B cell (primary cell): ENCODE results near the gene RNF130. TPM values are rescaled to one million over a fixed set of nuclear protein-coding genes. Genes with fewer than 3 reads are reported as not detected.

Experiments used
- ATAC-seq: fragments of 200-7000 bp; cut with Tn5 transposase; one replicate; pipeline ENCODE4 v1.10.0; 2021; ENCODE audit warnings: low read depth, mild to moderate bottlenecking, moderate number of reproducible peaks, moderate library complexity
- CTCF ChIA-PET: fragments of 350-600 bp; sonication (Branson Sonifier 250); formaldehyde crosslinking; loops from one replicate; lab custom pipeline; 2021; ENCODE audit warnings: antibody characterized with exemption, inconsistent platforms; lab: Charles Lee
- POLR2A ChIA-PET: fragments of 350-600 bp; sonication (Branson Sonifier 250); formaldehyde crosslinking; loops from one replicate; lab custom pipeline; 2021; ENCODE audit warnings: antibody characterized with exemption; lab: Charles Lee
- DNase-seq: peaks from one replicate; pipeline ENCODE4 v3.0.0; 2013
- H2AFZ ChIP-seq: 2 replicates; pipeline ENCODE4 v1.6.1; 2012; ENCODE audit warnings: mild to moderate bottlenecking, low read depth, low read length; ENCODE audit not compliant: insufficient read depth, poor library complexity, severe bottlenecking
- H3K27ac ChIP-seq, 2 donors: 1 replicate in 1 of 2; 2 replicates in 1 of 2; pipeline ENCODE4 v1.5.1; 2012 to 2013; ENCODE audit warnings: low read length in 2 of 2, mild to moderate bottlenecking in 2 of 2, moderate library complexity in 1 of 2
- H3K27me3 ChIP-seq, 4 experiments: fragments of 200-600 bp in 1 of 4; sonication (generic) in 1 of 4; replicated peaks in 1 of 4; 1 replicate in 2 of 4; 2 replicates in 2 of 4; pipeline versions ENCODE4 v1.6.1 to v1.7.0; 2013 to 2016; ENCODE audit warnings: low read length in 3 of 4, mild to moderate bottlenecking in 2 of 4, mixed read lengths in 1 of 4, moderate library complexity in 1 of 4; ENCODE audit not compliant: insufficient read depth in 4 of 4, control insufficient read depth in 3 of 4; ENCODE audit errors: control extremely low read depth in 1 of 4
- H3K36me3 ChIP-seq, 2 experiments: replicated peaks in 1 of 2; 1 replicate in 1 of 2; 2 replicates in 1 of 2; pipeline versions ENCODE4 v1.6.1 to v1.7.1; 2013; ENCODE audit warnings: low read length in 1 of 2; ENCODE audit not compliant: insufficient read depth in 2 of 2, control insufficient read depth in 1 of 2; ENCODE audit errors: control extremely low read depth in 1 of 2, extremely low read depth in 1 of 2
- H3K4me1 ChIP-seq, 2 donors: fragments of 200-600 bp in 1 of 2; sonication (generic) in 1 of 2; 1 replicate in 1 of 2; 2 replicates in 1 of 2; pipeline versions ENCODE4 v1.5.1 to v1.6.1; 2013 to 2017; ENCODE audit warnings: low read length in 2 of 2; ENCODE audit not compliant: control insufficient read depth in 2 of 2, insufficient read depth in 2 of 2
- H3K4me2 ChIP-seq: replicated peaks from 2 replicates; pipeline ENCODE3; 2012; ENCODE audit warnings: mild to moderate bottlenecking, low read depth, low read length; ENCODE audit not compliant: poor library complexity, severe bottlenecking
- H3K4me3 ChIP-seq, 5 experiments: fragments of 200-600 bp in 1 of 5; sonication (generic) in 1 of 5; 1 replicate in 3 of 5; 2 replicates in 2 of 5; pipeline versions ENCODE4 v1.5.1 to v1.7.0; 2011 to 2016; ENCODE audit warnings: low read length in 4 of 5, mild to moderate bottlenecking in 4 of 5, low read depth in 2 of 5, control low read depth in 1 of 5, moderate library complexity in 1 of 5; ENCODE audit not compliant: insufficient read depth in 1 of 5; ENCODE audit errors: control extremely low read depth in 1 of 5, extremely low read depth in 1 of 5
- H3K79me2 ChIP-seq: fragments of 200-600 bp; sonication (generic); one replicate; pipeline ENCODE4 v1.6.0; 2016; ENCODE audit warnings: low read length; ENCODE audit not compliant: control insufficient read depth, insufficient read depth
- H3K9ac ChIP-seq: fragments of 200-600 bp; sonication (generic); 2 replicates; pipeline ENCODE4 v1.6.1; 2017; ENCODE audit warnings: mild to moderate bottlenecking, low read length, moderate library complexity
- H3K9me3 ChIP-seq, 3 donors: one replicate each; pipeline versions ENCODE4 v1.6.1 to v1.7.1; 2013; ENCODE audit warnings: low read length in 2 of 3; ENCODE audit not compliant: control insufficient read depth in 2 of 3, insufficient read depth in 1 of 3; ENCODE audit errors: control extremely low read depth in 1 of 3
- H4K20me1 ChIP-seq: 2 replicates; pipeline ENCODE4 v1.6.0; 2012; ENCODE audit warnings: mild to moderate bottlenecking, low read length; ENCODE audit not compliant: insufficient read depth, control insufficient read depth, poor library complexity, severe bottlenecking
- H3K27ac Mint-ChIP-seq: one replicate; pipeline ENCODE4 v1.8.0; 2021; ENCODE audit warnings: mixed read lengths
- H3K27me3 Mint-ChIP-seq: one replicate; pipeline ENCODE4 v1.8.0; 2021; ENCODE audit warnings: mixed read lengths
- H3K4me1 Mint-ChIP-seq: one replicate; pipeline ENCODE4 v1.8.0; 2021; ENCODE audit warnings: mixed read lengths
- H3K4me3 Mint-ChIP-seq: one replicate; pipeline ENCODE4 v1.8.0; 2021; ENCODE audit warnings: mixed read lengths
- H3K9me3 Mint-ChIP-seq: one replicate; pipeline ENCODE4 v1.8.0; 2022; ENCODE audit warnings: mixed read lengths; ENCODE audit not compliant: insufficient read depth
- CTCF ChIP-seq: fragments of 200-600 bp; IDR thresholded peaks from one replicate; pipeline ENCODE4 v1.8.0; 2022; ENCODE audit warnings: antibody characterized with exemption, mild to moderate bottlenecking
- EZH2 ChIP-seq: IDR thresholded peaks from 2 replicates; pipeline ENCODE4 v1.6.1; 2012; ENCODE audit warnings: borderline replicate concordance, low read depth, mild to moderate bottlenecking, moderate library complexity, low read length; ENCODE audit not compliant: insufficient read depth, poor library complexity, severe bottlenecking
- WGBS: methylation state at CpG from one replicate; pipeline ENCODE4 v1.1.5; 2013; ENCODE audit warnings: missing lambda C conversion rate; ENCODE audit not compliant: insufficient coverage; 5-methylcytosine and 5-hydroxymethylcytosine counted together
- intact Hi-C: fragments of 100-400 bp; cut with micrococcal nuclease; formaldehyde crosslinking; loops from one replicate; pipeline ENCODE4 v1.10.0; 2022
- polyA plus RNA-seq: library from polyadenylated mRNA; depleted of rRNA; stranded (reverse); fragments of >200 nt; gene quantifications from 2 replicates; pipeline ENCODE4 v1.2.3, GENCODE V29; 2012
- total RNA-seq, 2 donors: library from RNA; stranded (reverse); fragments of 120-200 nt in 1 of 2; gene quantifications; 1 replicate in 1 of 2; 2 replicates in 1 of 2; pipeline versions ENCODE4 v1.2.3 to v1.2.4, GENCODE V29; 2013 to 2022

Gene RNF130
- total and polyA plus RNA-seq, 2 donors (not counting 1 experiment from before 2014, with no cell fraction given) = 18.1 to 25.8 TPM

GRCh38 chr5:180083529-180084060 lies 12.0 kb upstream of the RNF130 start:
- Histone ChIP-seq H3K4me2 (no peak overlapping the region), H3K27me3 (peaks cover 0 to 32% (median 5%) of the 10 kb centered on the region in 4 experiments), H3K27ac (no peak overlapping the region), H3K4me3 (no peak overlapping the region), H2AFZ (no peak overlapping the region), H3K4me1 (peaks cover 0 to 4% of the 10 kb centered on the region in 2 donors), H3K9ac (no peak overlapping the region), H4K20me1 (no peaks in the 10 kb centered on the region), H3K9me3 (peaks cover 0 to 19% (median 3%) of the 10 kb centered on the region in 3 donors), H3K79me2 (no peaks in the 10 kb centered on the region), H3K36me3 (no peaks in the 10 kb centered on the region)
- ChIA-PET POLR2A (no interaction called here), CTCF (no interaction called here)
- no peak overlapping the region for H3K4me3 Mint-ChIP-seq
- no peak for DNase-seq
- intact Hi-C loops = no loop called here
- WGBS = 94% methylated on average over 10 of the region's 10 CpGs
- H3K27ac Mint-ChIP-seq = no peak overlapping the region
- peaks cover 33% of the 10 kb centered on the region for H3K27me3 Mint-ChIP-seq
- ATAC-seq = no peak
- H3K4me1 Mint-ChIP-seq = peaks cover 6% of the 10 kb centered on the region
- TF ChIP-seq CTCF (no peak), EZH2 (no peak)
- H3K9me3 Mint-ChIP-seq = no peaks in the 10 kb centered on the region

GRCh38 chr5:180082633-180083420 lies 11.3 kb upstream of the RNF130 start:
- Histone ChIP-seq H2AFZ (no peak overlapping the region), H3K9me3 (peaks cover 0 to 19% (median 3%) of the 10 kb centered on the region in 3 donors), H3K9ac (no peak overlapping the region), H3K4me3 (no peak overlapping the region), H3K79me2 (no peaks in the 10 kb centered on the region), H4K20me1 (no peaks in the 10 kb centered on the region), H3K4me1 (peaks cover 0 to 4% of the 10 kb centered on the region in 2 donors), H3K27ac (no peak overlapping the region), H3K4me2 (no peak overlapping the region), H3K36me3 (no peaks in the 10 kb centered on the region), H3K27me3 (peaks cover 0 to 39% (median 5%) of the 10 kb centered on the region in 4 experiments)
- H3K4me1 Mint-ChIP-seq = peaks cover 6% of the 10 kb centered on the region
- ATAC-seq (no peak), DNase-seq (no peak)
- no peak overlapping the region for H3K4me3 Mint-ChIP-seq
- intact Hi-C loops = no loop called here
- H3K27ac Mint-ChIP-seq = no peak overlapping the region
- POLR2A ChIA-PET = no interaction called here
- CTCF ChIA-PET = no interaction called here
- WGBS = 100% methylated on average over 8 of the region's 17 CpGs
- H3K9me3 Mint-ChIP-seq = no peaks in the 10 kb centered on the region
- peaks cover 36% of the 10 kb centered on the region for H3K27me3 Mint-ChIP-seq
- no peak for TF ChIP-seq CTCF
- no peak for TF ChIP-seq EZH2
